Pancreas (tissue), 10 donors: ENCODE results near the gene SNTG2. TPM values are rescaled to one million over a fixed set of nuclear protein-coding genes. Genes with fewer than 3 reads are reported as not detected.

Experiments used
- ATAC-seq, 4 donors: fragments of 200-7000 bp; cut with Tn5 transposase; one replicate each; pipeline versions ENCODE4 v1.8.0 to v1.9.1; 2020; ENCODE audit warnings: mild to moderate bottlenecking in 4 of 4, moderate library complexity in 4 of 4
- DNase-seq, 6 donors: peaks; one replicate each; pipeline ENCODE4 v3.0.0-alpha.2; 2020
- FAIRE-seq: peaks from 2 replicates; lab custom pipeline; 2012; peaks lifted over from hg19 to GRCh38; lab: Jason Lieb, UNC
- H3K27ac ChIP-seq, 4 donors: fragments of 200-600 bp; sonication (generic); 1 replicate in 3 of 4; 2 replicates in 1 of 4; pipeline versions ENCODE4 v1.5.0 to v1.8.0; 2020
- H3K27me3 ChIP-seq, 4 donors: fragments of 200-600 bp; one replicate each; pipeline ENCODE4 v1.8.0; 2021
- H3K36me3 ChIP-seq, 3 donors: fragments of 200-600 bp; sonication (generic) in 1 of 3; one replicate each; pipeline versions ENCODE4 v1.5.0 to v1.8.0; 2020 to 2021
- H3K4me1 ChIP-seq, 3 donors: fragments of 200-600 bp; one replicate each; pipeline ENCODE4 v1.8.0; 2021
- H3K4me3 ChIP-seq, 4 donors: fragments of 200-600 bp; sonication (generic) in 2 of 4; one replicate each; pipeline versions ENCODE4 v1.5.0 to v1.8.0; 2020 to 2021
- H3K9me3 ChIP-seq, 4 donors: fragments of 200-600 bp; one replicate each; pipeline ENCODE4 v1.8.0; 2021
- WGBS, 2 donors: extraction: QIAGEN DNeasy Blood & Tissue Kit; methylation state at CpG; one replicate each; pipeline ENCODE4 v1.1.7; 2013; 5-methylcytosine and 5-hydroxymethylcytosine counted together
- intact Hi-C, 3 donors: fragments of 100-400 bp; cut with DNase I; formaldehyde crosslinking; loops; one replicate each; pipeline versions ENCODE4 v1.11.1 to v1.14.2; 2022
- polyA plus RNA-seq, 2 donors: library from polyadenylated mRNA; stranded (reverse); fragments of 200-250 nt; gene quantifications; one replicate each; pipeline ENCODE4 v1.2.3, GENCODE V29; 2013
- total RNA-seq, 6 donors: library from RNA; stranded (reverse); fragmentation: NEBNext Ultra II Directional in 4 of 6; extraction: Animal tissue kit (Norgen Biotek cat#: 25700) in 4 of 6; gene quantifications; one replicate each; pipeline versions ENCODE4 v1.2.1 to v1.2.4, GENCODE V29; 2021 to 2023
- TF ChIP-seq, protein P1 (sequence below), 4 donors: fragments of 200-600 bp; sonication (generic) in 3 of 4; IDR thresholded peaks; one replicate each; pipeline versions ENCODE4 v1.5.0 to v1.8.0; 2021; ENCODE audit warnings: antibody characterized with exemption in 4 of 4
- donor health status: healthy with polysubstance abuse.
- donor health status: DM: no; HTN: no; CAD: no; lungs with moderate emphysema.
- donor health status: DM: no; HTN: no; CAD: no.
- donor health status: control.
- donor health status: control.
- donor health status: Bipolar disorder and iron deficiency.
- donor health status: DM: yes; HTN: yes; CAD: no.
- donor health status: DM: no; HTN: no; CAD: no.
- donor health status: DM: no; HTN: no; CAD: no.
- donor health status: DM: yes; HTN: yes; CAD: no.

Gene SNTG2
- total and polyA plus RNA-seq, 8 donors, result 1.4 to 19.2 (median 4.6) TPM

DNA sequence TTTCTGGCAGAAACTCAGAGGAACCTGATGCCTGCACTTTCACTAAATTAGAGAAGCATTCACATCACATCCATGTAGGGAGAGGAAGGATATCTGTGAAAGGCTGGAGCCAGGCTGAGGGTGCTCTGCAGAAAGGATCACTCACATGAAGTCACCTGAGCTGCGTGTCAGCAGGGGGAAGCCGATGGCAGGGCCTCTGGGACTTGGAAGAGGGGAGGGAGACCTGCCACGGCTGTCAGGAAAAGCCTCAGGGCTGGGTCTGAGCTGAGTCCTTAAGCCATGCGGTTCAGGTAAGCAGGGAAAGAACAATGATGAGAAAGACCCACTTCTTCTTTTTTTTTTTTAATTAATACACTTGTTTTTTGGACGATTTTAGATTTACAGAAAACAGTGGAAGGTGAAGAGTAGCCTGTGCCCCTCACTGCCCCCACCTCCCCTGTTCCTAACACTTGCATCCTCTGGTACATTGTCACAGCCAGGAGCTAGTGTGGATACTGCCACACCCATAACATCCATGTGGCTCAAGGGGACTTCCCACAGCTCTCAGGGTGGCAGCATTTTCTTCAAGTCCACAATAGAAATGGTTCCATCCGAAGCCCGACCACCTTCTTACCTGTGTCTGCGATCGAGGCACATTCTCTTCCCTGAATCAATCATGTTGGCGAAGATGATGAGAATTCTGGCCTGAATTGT is 306.1 kb downstream of the SNTG2 start:
- Histone ChIP-seq H3K36me3 (no peaks in the 10 kb centered on the region), H3K9me3 (no peaks in the 10 kb centered on the region), H3K4me1 (no peaks in the 10 kb centered on the region), H3K27me3 (no peaks in the 10 kb centered on the region), H3K4me3 (no peak overlapping the region), H3K27ac (no peak overlapping the region)
- ATAC-seq, result no peak
- no peak for DNase-seq
- TF ChIP-seq, protein P1, sequence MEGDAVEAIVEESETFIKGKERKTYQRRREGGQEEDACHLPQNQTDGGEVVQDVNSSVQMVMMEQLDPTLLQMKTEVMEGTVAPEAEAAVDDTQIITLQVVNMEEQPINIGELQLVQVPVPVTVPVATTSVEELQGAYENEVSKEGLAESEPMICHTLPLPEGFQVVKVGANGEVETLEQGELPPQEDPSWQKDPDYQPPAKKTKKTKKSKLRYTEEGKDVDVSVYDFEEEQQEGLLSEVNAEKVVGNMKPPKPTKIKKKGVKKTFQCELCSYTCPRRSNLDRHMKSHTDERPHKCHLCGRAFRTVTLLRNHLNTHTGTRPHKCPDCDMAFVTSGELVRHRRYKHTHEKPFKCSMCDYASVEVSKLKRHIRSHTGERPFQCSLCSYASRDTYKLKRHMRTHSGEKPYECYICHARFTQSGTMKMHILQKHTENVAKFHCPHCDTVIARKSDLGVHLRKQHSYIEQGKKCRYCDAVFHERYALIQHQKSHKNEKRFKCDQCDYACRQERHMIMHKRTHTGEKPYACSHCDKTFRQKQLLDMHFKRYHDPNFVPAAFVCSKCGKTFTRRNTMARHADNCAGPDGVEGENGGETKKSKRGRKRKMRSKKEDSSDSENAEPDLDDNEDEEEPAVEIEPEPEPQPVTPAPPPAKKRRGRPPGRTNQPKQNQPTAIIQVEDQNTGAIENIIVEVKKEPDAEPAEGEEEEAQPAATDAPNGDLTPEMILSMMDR (IDR thresholded peaks at IDR 0.05), result no peak
- intact Hi-C loops, result no loop called here
- FAIRE-seq, result no peak
- WGBS, 2 donors, result 61 to 65% methylated on average over 10 of the region's 10 CpGs

DNA sequence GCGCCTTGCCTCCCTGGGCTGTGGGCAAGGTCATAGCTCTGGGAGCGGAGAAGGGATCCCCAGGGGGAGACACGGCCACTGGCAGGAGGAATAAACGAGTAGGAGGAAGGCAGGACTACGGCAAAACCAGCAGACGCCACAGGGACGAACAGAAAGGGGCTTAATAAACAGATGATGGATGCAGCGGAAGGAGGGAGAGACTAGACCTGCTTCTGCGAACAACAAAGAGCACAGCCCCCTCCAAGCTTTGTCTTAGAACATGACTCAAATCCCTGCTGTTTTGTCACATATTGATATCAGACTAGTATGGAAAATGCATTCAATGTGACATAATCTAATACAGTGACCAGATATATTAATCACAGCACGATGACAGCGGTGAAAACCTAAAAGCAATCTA is 306.7 kb downstream of the SNTG2 start:
- intact Hi-C loops, result no loop called here
- H3K4me1 ChIP-seq, result no peaks in the 10 kb centered on the region
- no peak overlapping the region for H3K27ac ChIP-seq
- WGBS, 2 donors, result 69 to 77% methylated on average over 11 of the region's 11 CpGs
- no peaks in the 10 kb centered on the region for H3K9me3 ChIP-seq
- H3K36me3 ChIP-seq, result no peaks in the 10 kb centered on the region
- TF ChIP-seq, protein P1 (IDR thresholded peaks at IDR 0.05), result no peak
- DNase-seq, result no peak
- no peak for FAIRE-seq
- ATAC-seq, result no peak
- no peaks in the 10 kb centered on the region for H3K27me3 ChIP-seq
- H3K4me3 ChIP-seq, result no peak overlapping the region

DNA sequence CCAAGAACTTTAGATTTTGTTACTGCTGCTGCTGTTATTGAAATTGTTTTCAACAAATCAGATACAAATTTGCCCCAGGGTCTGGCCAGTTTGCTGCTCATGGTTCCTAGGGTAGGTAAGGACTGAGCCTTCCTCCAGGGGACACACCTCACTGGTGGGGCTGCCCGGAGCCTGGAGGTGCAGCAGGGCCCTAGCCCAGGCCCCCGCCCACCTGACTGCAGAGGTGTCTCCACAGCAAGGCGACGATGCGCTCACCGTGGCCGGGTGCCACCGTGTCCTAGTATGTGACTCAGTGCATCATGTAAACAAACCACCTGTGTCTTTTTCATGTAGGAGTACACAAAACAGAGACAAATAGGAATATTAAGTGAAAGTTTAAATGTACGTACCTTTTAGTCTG is 309.1 kb downstream of the SNTG2 start:
- TF ChIP-seq, protein P1 (IDR thresholded peaks at IDR 0.05), result no peak
- DNase-seq (no peak), FAIRE-seq (no peak), ATAC-seq (no peak)
- intact Hi-C loops, result no loop called here
- no peaks in the 10 kb centered on the region for H3K36me3 ChIP-seq
- no peak overlapping the region for H3K27ac ChIP-seq
- H3K4me1 ChIP-seq, result peaks cover 0 to 5% (median 0%) of the 10 kb centered on the region in 3 donors
- 82 to 93% methylated on average over 9 of the region's 9 CpGs for WGBS, 2 donors
- no peaks in the 10 kb centered on the region for H3K9me3 ChIP-seq
- no peak overlapping the region for H3K4me3 ChIP-seq
- H3K27me3 ChIP-seq, result no peaks in the 10 kb centered on the region

DNA sequence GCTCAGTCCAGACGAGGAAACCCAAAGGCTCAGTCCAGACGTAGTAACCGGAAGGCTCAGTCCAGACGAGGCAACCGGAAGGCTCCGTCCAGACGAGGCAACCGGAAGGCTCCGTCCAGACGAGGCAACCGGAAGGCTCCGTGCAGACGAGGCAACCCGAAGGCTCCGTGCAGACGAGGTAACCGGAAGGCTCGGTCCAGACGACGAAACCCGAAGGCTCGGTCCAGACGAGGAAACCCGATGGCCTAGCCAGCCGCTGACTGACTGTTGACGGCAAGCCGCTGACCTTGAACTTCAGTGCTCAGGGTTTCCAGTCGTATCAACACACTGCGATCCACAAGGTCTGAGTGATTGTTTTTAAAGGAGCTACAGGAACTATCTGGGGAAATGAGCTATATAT is 312.0 kb downstream of the SNTG2 start:
- FAIRE-seq, result no peak
- no peak for DNase-seq
- Histone ChIP-seq H3K4me3 (no peak overlapping the region), H3K9me3 (no peaks in the 10 kb centered on the region), H3K27me3 (no peaks in the 10 kb centered on the region), H3K27ac (no peak overlapping the region), H3K36me3 (no peaks in the 10 kb centered on the region), H3K4me1 (peaks cover 0 to 5% (median 0%) of the 10 kb centered on the region in 3 donors)
- TF ChIP-seq, protein P1 (IDR thresholded peaks at IDR 0.05), result no peak
- 88 to 91% methylated on average over 29 of the region's 29 CpGs for WGBS, 2 donors
- intact Hi-C loops, result no loop called here
- ATAC-seq, result no peak

DNA sequence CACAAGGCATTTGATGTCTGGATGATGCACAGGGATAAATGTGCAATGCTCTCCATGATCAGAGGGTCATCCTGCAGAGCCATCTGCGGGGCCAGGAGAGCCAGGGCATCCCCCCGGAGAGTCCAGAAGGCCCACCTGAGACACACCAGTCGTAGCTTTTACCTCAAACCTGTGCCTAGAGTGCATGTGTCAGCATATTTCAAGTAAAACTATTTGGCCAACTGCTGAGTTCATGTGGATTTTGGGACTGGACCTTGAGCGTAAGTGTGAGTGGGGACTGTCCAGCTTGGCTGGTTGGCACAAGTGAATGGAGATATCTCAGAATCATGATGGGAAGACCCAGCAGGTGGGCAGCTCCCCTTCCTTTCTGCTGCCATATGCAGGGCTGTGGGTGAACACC is 314.8 kb downstream of the SNTG2 start:
- 84 to 89% methylated on average over 4 of the region's 4 CpGs for WGBS, 2 donors
- ATAC-seq, result no peak
- TF ChIP-seq, protein P1 (IDR thresholded peaks at IDR 0.05), result no peak
- intact Hi-C loops, result no loop called here
- no peaks in the 10 kb centered on the region for H3K27me3 ChIP-seq
- no peak overlapping the region for H3K4me3 ChIP-seq
- no peaks in the 10 kb centered on the region for H3K36me3 ChIP-seq
- no peak for DNase-seq
- H3K27ac ChIP-seq, result no peak overlapping the region
- FAIRE-seq, result no peak
- H3K4me1 ChIP-seq, result peaks cover 0 to 5% (median 0%) of the 10 kb centered on the region in 3 donors
- H3K9me3 ChIP-seq, result no peaks in the 10 kb centered on the region
